NCI-H2081 (cell line): Measurements from ENCODE around the gene NT5C3B.
"Not testable (repeated sequence)": the region's sequence is repeated elsewhere in the genome, so short reads cannot be mapped to it uniquely, and the experiment has no call there.

ENCODE experiments used
- DNase-seq, 2 experiments: peaks; one replicate each; lab custom pipeline; 2025; lab: John Stamatoyannopoulos, UW

NT5C3B gene

GRCh38 chr17:41839448-41839847, 3.4 kb upstream of the NT5C3B start:
- DNase-seq: not testable (repeated sequence)

DNA sequence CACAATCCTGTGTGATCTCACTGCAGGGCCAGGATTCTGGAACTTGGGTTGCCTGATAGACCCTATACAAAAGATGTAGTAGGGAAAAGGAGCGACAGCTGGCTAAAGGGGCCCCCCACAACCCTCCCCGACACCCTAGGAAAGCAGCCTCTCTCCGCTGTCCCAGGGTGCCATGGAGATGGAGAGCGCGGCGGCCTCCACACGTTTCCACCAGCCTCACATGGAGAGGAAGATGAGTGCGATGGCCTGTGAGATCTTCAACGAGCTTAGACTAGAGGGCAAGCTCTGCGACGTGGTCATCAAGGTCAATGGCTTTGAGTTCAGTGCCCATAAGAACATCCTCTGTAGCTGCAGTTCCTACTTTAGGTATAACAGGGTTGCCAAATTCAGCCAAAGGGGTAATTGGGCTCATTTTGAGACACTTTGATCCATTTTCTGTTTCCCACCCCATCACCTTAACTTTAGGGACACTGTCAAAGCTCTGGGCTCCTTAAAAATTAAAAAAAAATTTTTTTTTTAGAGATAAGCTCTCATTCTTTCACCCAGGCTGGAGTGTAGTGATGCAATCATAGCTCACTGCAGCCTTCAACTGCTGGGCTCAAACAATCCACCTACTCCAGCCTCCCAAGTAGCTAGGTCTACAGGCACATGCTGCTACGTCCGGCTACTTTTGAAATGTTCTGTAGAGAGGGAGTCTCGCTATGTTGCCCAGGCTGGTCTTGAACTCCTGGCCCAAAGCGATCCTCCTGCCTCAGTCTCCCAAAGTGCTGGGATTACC, 1.9 kb upstream of the NT5C3B start, which contains the start of gene KLHL10:
Gene KLHL10, plus strand, starts transcription at position 65 of the 778 bp plus-strand sequence. Its CDS starts 108 bp downstream, at position 173.
- no peak for DNase-seq

DNA sequence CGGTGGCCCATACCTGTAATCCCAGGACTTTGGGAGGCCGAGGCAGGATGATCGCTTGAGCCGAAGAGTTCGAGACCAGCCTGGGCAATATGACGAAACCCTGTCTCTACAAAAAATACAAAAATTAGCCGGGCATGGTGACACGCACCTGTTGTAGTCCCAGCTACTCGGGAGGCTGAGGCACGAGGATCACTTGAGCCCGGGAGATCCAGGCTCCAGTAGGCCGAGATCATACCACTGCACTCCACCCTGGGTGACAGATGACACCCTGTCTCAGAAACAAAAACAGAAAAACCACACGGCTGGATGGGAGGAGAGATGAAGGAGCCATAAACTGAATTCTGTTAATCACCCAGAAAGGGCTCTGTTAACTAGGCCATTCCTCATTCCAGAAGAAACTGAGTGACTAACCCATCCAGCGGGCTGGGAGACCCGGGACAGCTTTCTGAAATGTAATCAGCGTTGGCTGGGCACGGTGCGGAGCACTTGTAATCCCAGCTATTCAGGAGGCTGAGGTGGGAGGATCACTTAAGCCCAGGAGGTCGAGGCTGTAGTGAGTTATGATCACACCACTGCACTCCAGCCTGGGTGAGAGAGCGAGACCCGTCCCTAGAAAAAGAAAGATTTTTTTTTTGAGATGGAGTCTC, 641 bp upstream of the NT5C3B start:
- no peak for DNase-seq

- DNase-seq: no peak
Measured at GRCh38 chr17:41835214-41835799, 725 bp downstream of the NT5C3B start.

GRCh38 chr17:41829961-41830360, 6.1 kb downstream of the NT5C3B start:
- DNase-seq: not testable (repeated sequence)

GRCh38 chr17:41825175-41825845, 10.7 kb downstream of the NT5C3B start:
- no peak for DNase-seq

DNA sequence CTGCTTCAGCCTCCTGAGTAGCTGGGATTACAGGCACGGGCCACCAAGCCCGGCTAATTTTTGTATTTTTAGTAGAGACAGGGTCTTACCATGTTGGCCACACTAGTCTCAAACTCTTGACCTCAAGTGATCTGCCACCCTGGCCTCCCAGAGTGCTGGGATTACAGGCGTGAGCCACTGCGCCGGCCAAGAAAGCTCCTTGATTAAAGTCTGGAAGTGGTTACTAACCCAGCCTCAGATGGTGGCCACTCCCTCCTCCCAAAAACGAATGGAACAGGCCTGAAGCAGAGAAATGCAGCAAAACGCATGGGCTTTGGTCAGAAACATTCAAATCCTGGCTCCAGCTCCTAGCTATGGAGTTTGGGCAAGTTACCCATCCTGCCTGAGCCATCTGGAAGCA, 11.9 kb downstream of the NT5C3B start:
- no peak for DNase-seq

DNA sequence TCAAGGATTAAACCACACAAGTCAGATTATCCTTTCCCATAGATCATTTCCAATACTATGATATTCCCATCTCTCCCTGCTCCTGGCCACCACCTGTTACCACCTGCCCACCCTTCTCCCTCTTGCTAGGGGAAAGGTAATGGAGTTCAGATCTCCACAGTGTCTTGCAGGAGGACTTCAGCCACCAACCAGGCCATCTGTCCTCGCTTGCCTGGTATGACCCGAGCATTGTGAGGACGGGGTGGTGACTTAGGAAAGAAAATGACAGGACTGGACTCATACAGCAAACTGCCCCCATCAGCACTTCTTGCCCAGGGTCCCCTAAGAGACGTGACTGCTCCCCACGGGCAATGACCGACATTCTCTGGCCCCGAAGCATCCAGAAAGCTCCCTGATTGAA, 12.5 kb downstream of the NT5C3B start:
- DNase-seq: no peak

DNA sequence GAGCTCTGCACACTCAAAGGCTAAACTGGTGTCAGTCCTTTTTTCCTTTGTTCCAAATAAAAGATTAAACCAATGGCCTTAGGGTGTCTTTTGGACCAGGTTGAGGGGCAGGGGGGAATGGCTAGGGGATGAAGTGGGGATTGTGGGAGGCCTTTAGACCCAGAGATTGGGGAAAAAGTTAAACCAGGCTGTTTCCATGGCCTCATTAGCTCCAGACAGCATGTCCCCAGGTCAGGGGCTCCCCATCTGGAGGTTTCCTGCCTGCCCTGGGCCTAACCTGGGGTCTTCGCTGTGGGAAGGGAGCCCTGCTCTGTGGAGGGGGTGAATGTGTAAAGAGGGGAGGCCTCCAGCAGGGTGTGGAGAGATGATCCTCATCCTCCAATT, 12.9 kb downstream of the NT5C3B start:
- DNase-seq: no peak

GRCh38 chr17:41822216-41823140, 13.6 kb downstream of the NT5C3B start:
- DNase-seq: no peak

DNA sequence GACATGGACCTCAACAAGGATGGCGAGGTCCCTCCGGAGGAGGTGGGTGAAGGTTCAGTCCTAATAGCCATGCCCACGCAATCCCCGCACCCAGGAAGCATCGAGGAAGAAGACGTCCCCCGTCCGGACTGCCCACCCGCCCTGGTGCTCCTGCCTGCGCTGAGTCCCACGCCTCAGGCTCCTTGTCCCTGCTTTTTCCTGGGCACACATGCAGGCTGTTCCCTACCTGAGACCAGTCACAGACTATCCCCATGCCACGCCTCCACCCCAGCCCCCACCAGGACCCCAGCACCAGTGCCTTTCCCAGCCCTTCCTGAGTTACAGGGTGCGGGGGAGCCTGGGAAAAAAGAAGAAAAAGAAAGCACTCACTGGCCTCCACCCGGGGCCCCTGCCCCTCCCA, 14.3 kb downstream of the NT5C3B start:
- DNase-seq: no peak

DNA sequence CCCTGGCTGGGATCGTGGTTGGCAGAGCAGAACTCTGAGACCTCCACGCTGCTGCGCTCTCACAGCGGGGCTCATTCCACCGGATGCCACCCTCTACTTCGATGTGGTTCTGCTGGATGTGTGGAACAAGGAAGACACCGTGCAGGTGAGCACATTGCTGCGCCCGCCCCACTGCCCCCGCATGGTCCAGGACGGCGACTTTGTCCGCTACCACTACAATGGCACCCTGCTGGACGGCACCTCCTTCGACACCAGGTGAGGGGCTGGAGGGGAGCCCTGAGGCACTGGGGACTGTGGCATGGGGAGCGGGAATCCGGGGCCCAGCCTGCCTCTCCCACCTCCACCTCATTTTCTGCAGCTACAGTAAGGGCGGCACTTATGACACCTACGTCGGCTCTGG, 18.0 kb downstream of the NT5C3B start:
- DNase-seq: no peak

DNA sequence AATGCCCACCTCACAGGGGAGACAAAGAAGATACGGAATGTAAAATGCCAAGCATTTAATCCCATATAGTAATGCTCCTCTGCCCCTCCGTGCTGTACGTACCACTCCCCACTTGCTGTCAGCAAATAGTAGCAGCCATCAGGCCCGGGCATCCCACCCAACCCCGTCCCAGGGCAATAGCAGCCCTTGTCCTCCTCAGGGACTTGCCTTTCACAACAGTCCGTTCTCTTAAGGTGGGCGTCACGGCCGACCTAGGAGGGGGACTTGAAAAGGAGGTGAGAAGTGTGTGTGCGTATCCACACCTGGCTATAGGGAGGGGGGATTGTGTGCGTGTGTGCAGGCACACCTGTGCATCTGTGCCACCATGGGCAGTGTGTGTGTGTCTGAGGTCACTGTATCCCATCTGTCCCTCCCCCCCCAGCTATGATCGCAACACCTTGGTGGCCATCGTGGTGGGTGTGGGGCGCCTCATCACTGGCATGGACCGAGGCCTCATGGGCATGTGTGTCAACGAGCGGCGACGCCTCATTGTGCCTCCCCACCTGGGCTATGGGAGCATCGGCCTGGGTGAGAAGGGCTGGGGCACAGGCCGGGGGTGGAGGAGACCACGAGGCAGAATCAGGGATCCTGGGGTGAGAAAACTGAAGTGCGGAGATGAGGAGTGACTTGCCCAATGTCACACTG, 19.3 kb downstream of the NT5C3B start:
- DNase-seq: no peak

DNA sequence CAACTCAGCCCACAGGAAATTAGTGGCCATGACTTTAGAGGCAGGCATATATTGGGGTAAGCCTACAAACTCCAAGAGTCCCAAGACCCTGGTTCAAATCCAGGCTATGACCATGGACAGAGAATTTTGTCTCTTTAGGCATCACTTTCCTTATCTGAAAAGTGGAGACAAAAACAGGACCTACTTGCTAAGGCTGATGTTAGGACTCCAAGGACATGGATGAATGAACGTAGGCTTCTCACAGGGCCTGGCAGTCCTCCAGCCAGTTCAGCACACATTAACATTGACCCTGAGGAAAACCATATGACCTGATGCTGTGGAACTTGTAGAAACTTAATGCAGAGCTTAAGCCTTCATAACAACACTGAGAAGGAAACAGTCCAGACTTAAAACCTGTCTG, 21.8 kb downstream of the NT5C3B start:
- DNase-seq: no peak

DNA sequence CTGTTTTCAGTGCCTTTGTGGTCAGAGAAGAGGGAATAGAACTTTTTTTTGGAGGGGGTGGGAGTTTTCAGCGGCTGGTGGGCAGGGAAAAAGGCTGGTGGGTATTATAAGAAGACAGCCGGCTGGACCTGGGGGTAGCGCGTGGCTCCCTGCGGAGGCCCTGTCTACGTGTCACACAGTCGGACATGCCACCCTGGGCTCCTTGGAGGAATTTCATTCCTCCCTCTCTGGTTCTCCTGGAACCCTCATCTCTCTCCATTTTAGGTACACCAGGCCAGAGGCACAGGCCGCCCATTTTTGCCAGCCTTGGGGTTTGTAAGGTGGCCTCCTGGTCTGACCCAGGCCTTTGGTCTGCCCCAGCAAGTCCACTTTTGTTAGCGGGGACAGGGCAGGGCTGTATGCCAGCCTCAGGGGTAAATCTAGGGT, 22.3 kb downstream of the NT5C3B start:
- DNase-seq: no peak

- DNase-seq: no peak
Measured at GRCh38 chr17:41813152-41813680, 22.8 kb downstream of the NT5C3B start.

DNA sequence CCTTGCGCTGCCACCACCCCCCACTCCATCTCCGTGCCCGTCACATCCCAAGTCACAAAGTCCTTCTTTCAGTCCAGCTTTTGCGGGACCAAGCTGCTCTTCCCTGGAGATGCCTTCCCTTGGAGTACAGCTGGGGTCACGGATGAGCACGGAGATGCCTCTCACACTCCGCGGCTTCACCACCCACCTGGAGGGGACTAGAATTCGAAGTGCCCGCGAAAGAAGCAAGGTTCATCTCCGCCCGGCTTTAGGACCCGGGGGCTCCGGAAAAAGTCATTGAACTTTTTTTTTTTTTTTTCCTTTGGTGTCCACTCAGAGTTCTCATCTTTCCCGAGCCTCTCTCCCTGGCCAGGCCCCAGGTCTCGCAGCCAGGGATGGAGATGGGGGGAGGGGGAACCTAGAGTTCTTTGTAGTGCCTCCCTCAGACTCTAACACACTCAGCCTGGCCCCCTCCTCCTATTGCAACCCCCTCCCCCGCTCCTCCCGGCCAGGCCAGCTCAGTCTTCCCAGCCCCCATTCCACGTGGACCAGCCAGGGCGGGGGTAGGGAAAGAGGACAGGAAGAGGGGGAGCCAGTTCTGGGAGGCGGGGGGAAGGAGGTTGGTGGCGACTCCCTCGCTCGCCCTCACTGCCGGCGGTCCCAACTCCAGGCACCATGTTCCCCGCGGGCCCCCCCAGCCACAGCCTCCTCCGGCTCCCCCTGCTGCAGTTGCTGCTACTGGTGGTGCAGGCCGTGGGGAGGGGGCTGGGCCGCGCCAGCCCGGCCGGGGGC, 23.5 kb downstream of the NT5C3B start, which contains the start of gene FKBP10:
Gene FKBP10, plus strand, starts transcription at position 624 of the 771 bp plus-strand sequence. Its CDS starts 31 bp downstream, at position 655.
- peak; percentile 58 to 70 for DNase-seq

DNA sequence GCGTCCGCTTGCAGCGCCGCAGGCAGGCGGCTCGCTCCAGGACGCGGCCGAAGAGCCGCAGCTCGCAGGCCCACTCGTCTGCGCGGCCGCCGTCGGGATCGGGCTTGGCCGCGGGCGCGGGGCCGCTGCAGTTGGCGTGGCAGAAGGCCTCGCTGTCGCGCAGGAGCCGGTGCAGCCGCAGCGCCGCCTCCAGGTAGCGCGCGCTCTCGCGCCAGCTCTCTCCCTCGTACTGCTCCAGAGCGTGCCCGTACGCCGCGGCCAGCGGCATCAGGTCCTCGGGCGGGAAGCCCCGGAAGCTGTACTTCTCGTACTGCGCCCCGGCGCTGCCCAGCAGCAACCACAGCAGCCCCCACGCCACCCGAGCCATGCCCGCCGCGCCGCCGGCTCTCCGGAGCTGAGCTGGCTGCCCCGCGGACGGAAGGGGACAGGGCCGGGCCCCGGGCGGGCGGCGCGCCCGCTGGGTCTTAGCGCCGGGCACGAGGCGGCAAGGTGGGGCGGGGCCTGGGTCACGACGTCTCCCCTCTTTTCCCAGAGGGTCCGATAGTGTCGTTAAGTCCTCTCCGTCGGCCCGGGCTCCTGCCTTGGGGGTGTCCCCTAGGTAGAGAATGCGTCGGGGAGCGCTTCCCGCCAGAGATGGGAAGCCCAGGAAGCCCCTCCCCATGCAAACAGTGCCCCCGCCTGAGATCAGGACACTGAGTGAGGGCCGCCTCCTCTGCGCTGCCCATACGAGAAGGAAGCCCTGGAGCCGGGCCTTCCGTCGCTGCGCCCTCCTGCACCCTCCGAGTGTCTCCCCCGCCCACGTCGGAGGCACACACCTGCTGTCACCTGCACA, 24.3 kb downstream of the NT5C3B start, which contains the start of gene P3H4:
Gene P3H4, minus strand, starts transcription at position 401 of the 832 bp plus-strand sequence. Its CDS starts 34 bp downstream, at position 367.
- DNase-seq: peak; percentile 73 to 85
